HG03139 (cell line): ENCODE data around the gene SNX11.

Source experiments
- ATAC-seq: cut with Tn5 transposase; IDR thresholded peaks from one replicate; pipeline ENCODE4 v1.9.1; 2021; ENCODE audit not compliant: unreplicated experiment

SNX11 gene

DNA sequence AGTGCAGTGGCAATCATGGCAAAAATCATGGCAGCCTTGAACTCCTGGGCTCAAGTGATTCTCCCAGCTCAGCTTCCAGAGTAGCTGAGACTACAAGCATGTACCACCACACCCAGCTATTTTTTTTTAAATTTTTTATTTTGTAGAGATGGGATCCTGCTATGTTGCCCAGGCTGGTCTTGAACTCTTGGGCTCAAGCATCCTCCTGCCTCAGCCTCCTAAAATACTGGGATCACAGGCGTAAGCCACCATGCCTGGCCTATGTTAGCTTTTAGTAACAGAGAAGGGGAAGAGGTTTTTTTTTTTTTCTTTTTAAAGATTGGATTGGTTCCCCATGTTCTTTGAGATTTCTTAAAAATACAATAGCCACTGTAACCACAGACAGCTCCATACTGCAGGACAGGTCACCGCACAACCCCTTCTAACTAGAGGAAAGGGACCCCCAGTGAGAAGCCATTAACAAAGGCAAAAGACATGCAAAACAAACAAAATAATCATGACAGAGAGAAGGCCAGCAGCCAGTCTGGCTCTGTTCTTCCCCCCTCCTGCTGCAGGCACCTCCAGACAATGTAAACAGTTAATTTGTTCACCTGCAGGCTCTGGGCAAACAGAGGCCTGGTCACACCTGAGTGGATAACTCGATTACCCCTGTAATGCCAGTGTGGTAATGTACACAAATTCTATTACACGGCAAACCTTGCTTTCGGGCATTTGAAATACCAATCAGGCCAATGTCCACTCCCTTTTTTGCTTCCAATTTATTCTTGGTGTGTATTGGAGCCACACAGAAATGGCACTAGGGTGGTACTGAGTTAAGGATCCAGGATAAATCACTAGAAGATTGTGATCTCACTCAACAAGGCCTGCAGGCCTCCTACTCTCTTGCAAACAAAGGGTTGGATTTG lies 52.9 kb downstream of the SNX11 start:
- ATAC-seq = no peak

DNA sequence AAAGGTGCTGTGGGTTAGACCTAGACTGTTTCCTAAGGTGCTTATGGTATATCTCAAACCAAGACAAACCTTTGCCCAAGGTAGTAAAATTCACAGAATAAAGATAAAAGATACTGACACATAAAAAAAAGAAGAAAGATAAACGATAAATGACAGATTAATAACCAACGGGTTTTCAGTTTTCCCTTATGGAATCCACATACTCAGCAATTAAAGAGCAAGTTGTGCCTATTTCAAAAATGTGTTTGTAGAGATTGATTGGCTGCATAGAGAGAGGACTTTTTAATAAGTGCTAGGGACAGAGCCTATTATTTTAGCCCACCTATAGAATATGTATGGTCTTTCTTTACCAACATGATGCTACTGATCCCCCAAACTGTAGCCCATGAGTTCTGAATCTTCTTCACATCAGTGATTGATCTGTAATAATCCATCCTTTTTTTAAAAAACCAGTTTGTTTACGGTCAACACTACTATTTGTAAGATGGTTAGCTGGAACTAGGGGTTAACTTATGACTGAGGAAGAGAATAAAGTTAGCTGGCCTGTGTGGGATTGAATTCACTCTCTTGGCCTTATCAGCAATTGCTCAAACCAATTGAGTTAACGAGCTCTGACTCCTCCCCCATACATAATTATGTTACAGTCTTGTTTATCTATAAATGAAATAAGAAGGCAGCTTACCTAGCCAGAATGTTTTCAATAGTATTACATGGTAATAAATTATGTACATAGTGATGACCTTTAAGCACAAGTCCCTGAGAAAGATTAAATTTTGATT lies 53.8 kb downstream of the SNX11 start:
- no peak for ATAC-seq

GRCh38 chr17:48162306-48162934 lies 54.9 kb downstream of the SNX11 start:
- ATAC-seq = no peak

- ATAC-seq = no peak
Observed at GRCh38 chr17:48162946-48163506, 55.5 kb downstream of the SNX11 start.

GRCh38 chr17:48163809-48164208 lies 56.2 kb downstream of the SNX11 start:
- ATAC-seq = no peak

- no peak for ATAC-seq
Observed at GRCh38 chr17:48169926-48170325, 62.4 kb downstream of the SNX11 start.
